Panc1 (cell line): ENCODE results near the gene OR52B6.

Experiments
- REST ChIP-seq, 2 experiments: IDR thresholded peaks; 2 replicates each; pipeline ENCODE4 v1.6.1; 2011 to 2012; ENCODE audit warnings: low read depth in 2 of 2, control low read depth in 1 of 2, low read length in 1 of 2, mild to moderate bottlenecking in 1 of 2, moderate library complexity in 1 of 2; ENCODE audit not compliant: insufficient read depth in 1 of 2
- TF ChIP-seq, protein P1 (sequence below): fragments of 450-650 bp; IDR thresholded peaks from 2 replicates; pipeline ENCODE4 v1.5.1; 2017; ENCODE audit warnings: mild to moderate bottlenecking

DNA sequence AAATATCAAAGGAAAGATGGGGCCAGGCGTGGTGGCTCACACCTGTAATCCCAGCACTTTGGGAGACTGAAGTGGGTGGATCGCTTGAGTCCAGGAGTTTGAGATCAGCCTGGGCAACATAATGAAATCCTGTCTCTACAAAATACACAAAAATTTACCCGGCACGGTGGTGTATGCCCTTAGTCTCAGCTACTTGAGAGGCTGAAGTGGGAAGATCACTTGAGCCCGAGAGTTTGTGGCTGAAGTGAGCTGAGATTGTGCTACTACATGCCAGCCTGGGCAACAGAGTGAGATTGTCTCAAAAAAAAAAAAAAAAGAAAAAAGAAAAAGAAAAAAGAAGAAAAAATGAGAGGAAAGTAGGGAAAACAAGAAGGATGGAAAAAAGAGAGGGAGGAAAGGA, 11.9 kb downstream of the OR52B6 start:
- TF ChIP-seq REST (IDR thresholded peaks at IDR 0.05; ENCODE audit: insufficient read depth in 1 of 2, low read depth in 2 of 2, low read length in 1 of 2) = no peak
- TF ChIP-seq, protein P1, sequence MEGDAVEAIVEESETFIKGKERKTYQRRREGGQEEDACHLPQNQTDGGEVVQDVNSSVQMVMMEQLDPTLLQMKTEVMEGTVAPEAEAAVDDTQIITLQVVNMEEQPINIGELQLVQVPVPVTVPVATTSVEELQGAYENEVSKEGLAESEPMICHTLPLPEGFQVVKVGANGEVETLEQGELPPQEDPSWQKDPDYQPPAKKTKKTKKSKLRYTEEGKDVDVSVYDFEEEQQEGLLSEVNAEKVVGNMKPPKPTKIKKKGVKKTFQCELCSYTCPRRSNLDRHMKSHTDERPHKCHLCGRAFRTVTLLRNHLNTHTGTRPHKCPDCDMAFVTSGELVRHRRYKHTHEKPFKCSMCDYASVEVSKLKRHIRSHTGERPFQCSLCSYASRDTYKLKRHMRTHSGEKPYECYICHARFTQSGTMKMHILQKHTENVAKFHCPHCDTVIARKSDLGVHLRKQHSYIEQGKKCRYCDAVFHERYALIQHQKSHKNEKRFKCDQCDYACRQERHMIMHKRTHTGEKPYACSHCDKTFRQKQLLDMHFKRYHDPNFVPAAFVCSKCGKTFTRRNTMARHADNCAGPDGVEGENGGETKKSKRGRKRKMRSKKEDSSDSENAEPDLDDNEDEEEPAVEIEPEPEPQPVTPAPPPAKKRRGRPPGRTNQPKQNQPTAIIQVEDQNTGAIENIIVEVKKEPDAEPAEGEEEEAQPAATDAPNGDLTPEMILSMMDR = no peak
